HG02973 (cell line): ENCODE measurements around the gene CHKA.

Source experiments
- ATAC-seq: cut with Tn5 transposase; IDR thresholded peaks from one replicate; pipeline ENCODE4 v1.9.1; 2021; ENCODE audit warnings: moderate library complexity; ENCODE audit not compliant: unreplicated experiment

CHKA gene

DNA sequence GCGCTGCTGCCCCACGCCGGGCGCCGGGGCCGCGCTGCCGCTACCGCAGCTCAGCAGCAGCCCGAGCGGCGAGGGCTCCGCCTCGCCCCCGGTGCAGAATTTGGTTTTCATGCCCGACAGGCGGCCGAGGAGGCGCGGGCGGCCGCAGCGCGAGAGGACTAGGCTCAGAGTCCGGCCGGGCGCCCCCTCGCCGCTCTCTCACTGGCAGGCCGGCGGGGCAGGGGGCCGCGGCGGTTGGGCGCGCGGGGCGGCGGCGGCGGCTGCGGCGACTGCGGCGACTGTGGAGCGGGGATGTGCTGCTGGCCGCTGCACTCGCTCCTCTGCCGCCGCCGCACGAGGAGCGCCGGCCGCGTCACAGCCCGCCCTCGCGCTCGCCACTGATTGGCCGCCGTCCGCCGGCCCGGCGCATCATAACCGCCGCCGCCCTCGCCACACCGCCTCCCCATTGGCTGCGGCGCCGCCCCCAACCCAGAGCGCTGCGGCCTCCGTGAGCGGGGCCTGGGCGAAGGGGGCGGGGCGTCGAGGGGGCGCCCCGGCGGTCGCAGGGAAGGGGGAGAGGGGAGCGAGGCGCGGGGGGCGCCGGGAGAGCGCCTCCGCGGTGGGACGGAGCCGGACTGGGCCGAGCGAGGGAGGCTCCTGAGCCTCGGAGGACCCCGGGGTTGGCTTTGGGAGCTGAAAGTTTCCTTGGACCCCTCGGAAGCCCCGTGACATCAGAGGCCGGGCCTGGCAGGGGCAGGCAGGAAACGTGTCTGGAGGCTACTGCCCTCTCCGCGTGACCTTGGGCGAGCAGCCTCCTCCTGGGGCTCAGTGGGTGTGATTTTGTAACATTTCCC lies at the start of gene CHKA:
Gene CHKA (minus strand): TSS at position 322 of the 833 bp plus-strand sequence. CDS start 211 bp downstream, at position 111.
- ATAC-seq = peak; percentile 81

DNA sequence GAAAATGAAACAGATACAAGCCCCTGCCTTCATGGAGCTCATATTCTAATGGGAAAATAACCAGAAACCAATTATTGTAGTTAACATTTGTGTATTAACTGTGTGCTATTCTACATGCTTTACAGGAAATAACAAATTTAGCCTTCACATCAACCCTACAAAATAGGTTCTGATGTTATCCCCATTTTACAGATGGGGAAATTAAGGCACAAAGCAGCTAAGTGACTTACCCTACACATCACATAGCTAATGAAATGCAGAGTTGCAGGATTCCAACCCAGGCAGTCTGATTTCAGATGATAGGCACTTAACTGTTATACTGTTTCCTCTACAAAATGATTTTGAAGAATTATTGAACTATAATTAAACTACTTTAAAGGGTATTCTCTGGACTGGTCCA lies 48.3 kb upstream of the CHKA start:
- no peak for ATAC-seq

GRCh38 chr11:68168694-68169093 lies 47.5 kb upstream of the CHKA start:
- ATAC-seq = no peak

DNA sequence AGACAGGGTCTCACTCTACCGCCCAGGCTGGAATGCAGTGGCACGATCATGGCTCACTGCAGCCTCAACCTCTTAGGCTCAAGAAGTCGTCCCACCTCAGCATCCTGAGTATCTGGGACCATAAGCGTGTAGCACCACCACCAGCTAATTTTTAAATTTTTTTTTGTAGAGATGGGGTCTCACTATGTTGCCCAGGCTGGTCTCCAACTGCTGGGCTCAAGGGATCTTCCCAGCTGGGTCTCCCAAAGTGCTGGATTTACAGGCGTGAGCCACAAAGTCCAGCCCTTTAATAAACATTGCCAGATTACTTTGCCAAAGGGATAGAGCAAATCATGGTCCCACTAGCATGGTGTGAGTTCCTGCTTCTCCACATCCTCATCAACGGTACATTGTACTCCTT lies 46.3 kb upstream of the CHKA start:
- no peak for ATAC-seq

DNA sequence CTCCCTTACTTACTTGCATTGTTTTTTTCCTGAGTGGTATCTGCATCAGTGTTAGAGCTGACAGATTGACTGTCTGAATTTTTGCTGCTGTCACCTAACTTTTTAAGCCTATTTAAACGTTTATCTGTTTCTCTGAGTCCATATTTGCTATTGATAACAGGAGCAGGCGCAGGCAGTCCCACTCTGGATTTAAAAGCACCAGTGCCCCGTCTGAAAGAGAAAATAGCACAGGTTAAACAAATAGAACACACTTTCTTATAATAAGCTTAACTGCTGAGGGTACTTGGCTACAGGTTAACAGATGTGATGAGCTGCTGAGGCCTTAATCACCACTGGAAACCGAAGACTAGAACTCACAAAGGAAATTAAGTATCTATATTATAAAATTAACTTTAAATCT lies 45.8 kb upstream of the CHKA start:
- no peak for ATAC-seq

GRCh38 chr11:68165601-68166000 lies 44.4 kb upstream of the CHKA start:
- ATAC-seq = no peak

- ATAC-seq = no peak
Observed at GRCh38 chr11:68164437-68164836, 43.2 kb upstream of the CHKA start.

- ATAC-seq = no peak
Observed at GRCh38 chr11:68163691-68164090, 42.5 kb upstream of the CHKA start.

DNA sequence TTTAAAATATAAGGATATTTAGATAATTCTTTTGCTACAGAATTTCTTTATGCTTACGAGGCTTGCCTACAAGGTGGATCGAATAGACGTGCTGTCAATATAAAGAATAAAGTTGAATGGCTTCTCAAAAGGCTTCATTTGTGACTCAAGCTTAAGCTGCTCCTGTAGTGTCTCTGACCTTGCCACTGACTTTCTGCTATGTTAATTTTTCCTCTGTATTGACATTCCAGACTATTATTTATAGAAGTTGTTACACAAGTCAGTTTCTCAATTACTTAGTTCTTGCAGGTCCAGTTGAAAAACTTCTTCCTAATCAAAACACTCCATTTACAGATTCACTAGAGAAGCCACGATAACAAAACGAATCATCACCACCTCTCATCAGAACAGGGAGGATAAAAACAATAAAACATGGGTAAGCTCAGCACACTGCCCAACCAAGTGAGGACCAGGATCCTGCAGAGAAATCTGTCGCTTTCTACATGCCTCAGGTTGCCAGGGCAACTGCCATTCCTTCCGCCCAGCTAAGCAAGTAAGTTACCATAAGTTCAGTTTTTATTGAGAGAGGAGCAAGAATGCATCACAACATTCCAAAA lies 39.0 kb upstream of the CHKA start:
- no peak for ATAC-seq

GRCh38 chr11:68159665-68160064 lies 38.5 kb upstream of the CHKA start:
- ATAC-seq = no peak

- ATAC-seq = no peak
Observed at GRCh38 chr11:68159161-68159560, 38.0 kb upstream of the CHKA start.

GRCh38 chr11:68158580-68158979 lies 37.4 kb upstream of the CHKA start:
- no peak for ATAC-seq

DNA sequence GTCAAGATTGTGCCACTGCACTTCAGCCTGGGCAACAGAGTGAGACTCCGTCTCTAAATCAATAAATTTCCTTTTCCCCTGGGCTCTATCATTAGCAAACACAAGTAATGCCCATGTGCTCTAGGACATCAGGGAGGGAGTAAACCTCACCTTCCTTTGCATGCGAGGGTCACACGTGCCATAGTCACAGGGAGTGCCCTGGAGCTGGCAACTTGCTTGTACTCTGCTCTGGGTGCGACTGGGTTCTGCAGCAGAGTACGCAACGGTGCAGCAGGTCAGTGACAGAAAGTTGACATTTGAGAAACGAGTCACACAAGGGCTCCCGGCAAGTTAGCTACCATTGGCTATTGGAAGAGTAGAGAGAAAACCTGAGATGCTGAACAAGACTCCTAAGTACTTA lies 32.6 kb upstream of the CHKA start:
- ATAC-seq = no peak

GRCh38 chr11:68150037-68150436 lies 28.8 kb upstream of the CHKA start:
- ATAC-seq = no peak

DNA sequence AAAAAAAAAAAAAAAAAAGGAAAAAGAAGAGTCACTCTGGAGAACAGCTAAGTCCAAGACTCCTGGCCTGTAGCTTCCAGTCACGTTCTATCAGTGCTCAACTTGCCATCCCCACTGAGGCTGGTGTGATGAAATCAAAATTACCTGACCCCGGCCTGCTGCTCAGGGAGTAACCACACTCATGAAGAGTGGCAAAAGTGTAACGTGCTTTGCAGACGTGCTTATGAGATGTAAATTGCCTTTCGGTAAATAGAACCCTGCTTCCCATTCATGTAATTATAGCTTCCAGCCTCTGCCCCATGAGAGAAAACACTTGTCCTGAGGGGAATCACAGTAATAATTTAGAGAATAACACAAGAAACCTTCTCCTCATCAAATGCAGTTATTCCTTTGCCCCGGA lies 28.2 kb upstream of the CHKA start:
- ATAC-seq = no peak

GRCh38 chr11:68148879-68149278 lies 27.7 kb upstream of the CHKA start:
- no peak for ATAC-seq

- no peak for ATAC-seq
Observed at GRCh38 chr11:68148071-68148805, 27.1 kb upstream of the CHKA start.

DNA sequence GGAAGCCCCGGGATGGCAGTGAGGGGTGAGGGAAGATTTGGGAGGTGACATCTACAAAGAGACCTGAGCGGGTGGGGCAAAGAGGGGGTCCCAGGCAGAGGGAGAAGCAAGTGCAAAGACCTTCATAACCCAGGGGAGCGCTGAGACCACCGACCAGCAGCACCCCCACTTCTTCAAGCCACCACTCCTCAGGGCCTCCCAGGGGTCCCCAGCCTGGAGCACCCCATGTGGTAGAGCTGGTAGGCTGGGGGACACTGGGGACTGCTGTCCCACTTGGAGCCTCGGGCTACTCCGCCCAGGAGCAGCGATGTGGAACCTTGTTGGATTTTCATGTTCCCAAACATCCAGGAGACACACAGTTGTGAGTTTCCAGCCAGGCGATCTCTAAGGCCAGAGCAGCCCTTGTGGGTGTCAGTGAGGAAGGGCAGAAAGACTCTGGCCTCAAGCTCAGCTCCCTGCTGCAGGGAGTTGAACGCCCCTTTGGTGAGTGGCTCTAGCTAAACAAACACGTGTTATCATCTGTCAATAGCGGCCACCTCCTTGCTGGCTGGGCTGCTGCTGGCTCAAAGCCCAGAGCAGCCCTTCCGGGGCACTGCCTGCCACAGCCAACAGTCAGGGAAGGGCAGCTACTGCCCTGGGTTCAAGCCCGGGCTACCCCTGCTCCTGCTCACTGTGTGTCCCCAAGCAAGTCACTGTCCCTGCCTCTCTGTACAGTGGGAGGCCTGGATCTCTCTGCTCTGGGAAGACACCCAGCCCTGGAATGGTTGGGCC lies 25.7 kb upstream of the CHKA start:
- no peak for ATAC-seq

DNA sequence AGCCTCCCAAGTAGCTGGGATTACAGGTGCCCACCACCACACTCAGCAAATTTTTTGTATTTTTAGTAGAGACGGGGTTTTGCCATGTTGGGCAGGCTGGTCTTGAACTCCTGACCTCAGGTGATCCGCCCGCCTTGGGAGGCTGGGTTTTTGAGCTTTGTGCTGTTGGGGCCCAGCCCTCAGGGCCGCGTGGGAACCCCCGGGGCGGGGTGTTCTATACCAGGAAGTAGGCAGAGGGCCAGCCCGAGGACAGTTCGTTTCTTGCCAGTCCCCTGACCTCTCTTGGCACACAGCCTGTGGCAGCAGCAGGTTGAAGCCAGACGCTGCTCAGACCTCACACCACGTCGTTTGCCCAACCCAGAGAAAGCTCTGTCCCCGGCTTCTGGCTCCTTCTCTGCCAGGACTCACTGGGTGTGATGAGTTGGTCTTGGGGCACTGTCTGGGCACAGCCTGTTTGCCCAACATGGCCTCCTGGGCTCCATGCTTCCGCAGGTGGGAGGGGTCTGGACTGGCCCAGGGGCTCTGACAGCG lies 24.9 kb upstream of the CHKA start:
- no peak for ATAC-seq

- no peak for ATAC-seq
Observed at GRCh38 chr11:68145120-68145866, 24.1 kb upstream of the CHKA start.
